Uterine smooth muscle cell (primary cell): ENCODE results near the gene SOHLH2. TPM values are rescaled to one million over a fixed set of nuclear protein-coding genes. Genes with fewer than 3 reads are reported as not detected.

ENCODE experiments used
- total RNA-seq: library from RNA; depleted of rRNA; stranded (reverse); fragments of >200 nt; gene quantifications from 2 replicates; pipeline ENCODE4 v1.2.3, GENCODE V29; 2014

The SOHLH2 gene, protein sequence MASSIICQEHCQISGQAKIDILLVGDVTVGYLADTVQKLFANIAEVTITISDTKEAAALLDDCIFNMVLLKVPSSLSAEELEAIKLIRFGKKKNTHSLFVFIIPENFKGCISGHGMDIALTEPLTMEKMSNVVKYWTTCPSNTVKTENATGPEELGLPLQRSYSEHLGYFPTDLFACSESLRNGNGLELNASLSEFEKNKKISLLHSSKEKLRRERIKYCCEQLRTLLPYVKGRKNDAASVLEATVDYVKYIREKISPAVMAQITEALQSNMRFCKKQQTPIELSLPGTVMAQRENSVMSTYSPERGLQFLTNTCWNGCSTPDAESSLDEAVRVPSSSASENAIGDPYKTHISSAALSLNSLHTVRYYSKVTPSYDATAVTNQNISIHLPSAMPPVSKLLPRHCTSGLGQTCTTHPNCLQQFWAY
- total RNA-seq = 1.5 and 2.1 TPM in 2 replicates

GRCh38 chr13:36214163-36214921 is at the start of gene SOHLH2:
SOHLH2 (minus strand) TSS chr13:36214556; CDS start chr13:36214526, 30 bp downstream.

GRCh38 chr13:36131222-36131930 is 83.0 kb downstream of the SOHLH2 start, which contains the start of gene DCLK1:
DCLK1 (minus strand) TSS chr13:36131382.

Other genes starting within 250 kb of the SOHLH2 start
- gene DCLK1, start 83.2 kb downstream of the SOHLH2 start, total RNA-seq = 6.9 and 13.1 TPM in 2 replicates
- 4.5 and 4.9 TPM in 2 replicates for gene CCDC169, start 83.3 kb upstream of the SOHLH2 start, total RNA-seq
- 117 and 126 TPM in 2 replicates for gene SPART, start 131.8 kb upstream of the SOHLH2 start, total RNA-seq
- gene CCNA1, start 217.9 kb upstream of the SOHLH2 start, total RNA-seq = 9.4 and 27.0 TPM in 2 replicates